ENCODE measurements around the gene TRIM45.
A peak's percentile ranks its signal among the peaks of the same experiment; 100 is the strongest.

Gene TRIM45

DNA sequence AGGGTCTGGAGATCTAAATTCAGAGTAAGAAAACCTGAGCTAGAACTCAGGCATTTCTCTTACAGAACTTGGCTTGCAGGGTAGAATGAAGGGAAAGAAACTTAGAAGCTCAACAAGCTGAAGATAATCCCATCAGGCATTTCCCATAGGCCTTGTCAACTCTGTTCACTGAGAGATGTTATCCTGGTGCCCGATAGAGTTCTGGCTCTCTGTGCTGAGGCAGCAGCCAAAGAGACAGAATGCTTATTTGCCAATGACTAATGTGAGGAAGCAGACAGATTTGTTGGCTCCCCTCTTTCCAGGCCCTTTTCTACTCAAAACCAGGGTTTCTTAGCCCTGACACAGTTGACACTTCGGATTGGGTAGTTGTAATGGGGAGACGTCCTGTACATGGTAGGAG, 22.3 kb upstream of the TRIM45 start:
- Mint-ChIP-seq H3K27ac (no peak overlapping the region), H3K9me3 (no peaks in the 10 kb centered on the region), H3K27me3 (peaks cover 12% of the 10 kb centered on the region), H3K4me3 (no peak overlapping the region), H3K36me3 (ENCODE audit: low read depth) (no peaks in the 10 kb centered on the region), H3K4me1 (ENCODE audit: low read depth) (no peaks in the 10 kb centered on the region)
- DNase-seq: no peak

DNA sequence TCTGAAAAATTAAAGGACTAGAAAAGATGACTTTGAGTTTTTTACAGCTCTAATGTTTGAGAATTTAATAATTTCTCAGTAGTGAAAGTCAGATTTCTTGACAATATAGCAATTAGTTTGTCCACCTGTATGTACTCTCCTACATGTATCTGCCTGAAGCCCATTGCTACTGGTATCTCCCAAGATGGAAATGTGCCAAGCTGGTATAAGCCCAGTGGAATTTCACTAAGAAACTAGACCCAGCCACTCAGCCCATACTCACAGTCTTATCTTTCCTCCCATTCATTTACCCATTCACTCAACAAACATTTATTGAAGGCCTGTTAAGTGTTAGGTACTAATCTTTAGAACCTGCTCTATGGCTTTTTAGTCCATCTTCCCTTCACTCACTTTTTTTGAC, 21.6 kb upstream of the TRIM45 start:
- no peak overlapping the region for H3K4me3 Mint-ChIP-seq

DNA sequence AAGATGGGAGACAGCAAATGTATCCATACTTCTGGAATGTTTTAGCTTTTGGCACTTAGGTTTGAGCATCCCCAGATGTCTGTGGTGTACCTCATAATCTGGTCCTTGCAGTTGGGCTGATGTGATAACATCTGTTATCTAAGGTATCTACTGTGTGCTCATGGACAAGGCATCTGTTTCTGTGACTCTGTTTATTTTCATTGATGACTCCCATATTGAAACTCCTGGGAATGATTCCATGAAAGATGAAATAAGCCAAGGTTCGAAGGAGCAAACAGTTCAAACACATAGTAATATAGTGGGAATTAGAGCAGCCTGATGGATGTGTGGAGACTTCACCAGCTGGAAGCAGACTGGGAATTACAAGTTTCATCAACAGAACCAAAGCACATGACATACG, 20.7 kb upstream of the TRIM45 start:
- Mint-ChIP-seq H3K4me3 (no peak overlapping the region), H3K27ac (no peak overlapping the region), H3K27me3 (peaks cover 12% of the 10 kb centered on the region), H3K4me1 (ENCODE audit: low read depth) (no peaks in the 10 kb centered on the region), H3K36me3 (ENCODE audit: low read depth) (no peaks in the 10 kb centered on the region), H3K9me3 (no peaks in the 10 kb centered on the region)
- DNase-seq: no peak

More for the DNA sequence above, 21.6 kb upstream of the TRIM45 start:
- no peak for DNase-seq
- Mint-ChIP-seq H3K9me3 (no peaks in the 10 kb centered on the region), H3K27ac (no peak overlapping the region), H3K27me3 (peaks cover 12% of the 10 kb centered on the region), H3K36me3 (ENCODE audit: low read depth) (no peaks in the 10 kb centered on the region), H3K4me1 (ENCODE audit: low read depth) (no peaks in the 10 kb centered on the region)

DNA sequence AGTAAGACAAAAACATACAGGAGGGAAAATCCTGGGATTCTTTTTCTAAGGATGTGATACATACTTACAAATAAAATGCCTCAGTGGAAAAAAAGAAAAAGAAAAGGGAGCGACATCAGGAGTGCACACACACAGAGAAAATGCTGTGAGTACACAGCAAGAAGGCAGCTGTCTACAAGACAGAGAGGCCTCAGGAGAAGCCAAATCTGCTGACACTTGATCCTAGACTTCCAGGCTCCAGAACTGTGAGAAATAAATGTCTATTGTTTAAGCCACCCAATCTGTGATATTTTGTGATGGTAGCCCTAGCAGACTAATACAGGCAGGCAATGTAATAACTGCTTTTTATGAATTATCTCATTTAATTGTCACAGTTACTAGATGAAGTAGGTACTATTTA, 17.0 kb upstream of the TRIM45 start:
- H3K27ac Mint-ChIP-seq: no peak overlapping the region
- no peaks in the 10 kb centered on the region for H3K9me3 Mint-ChIP-seq

GRCh38 chr1:117138106-117138505, 16.6 kb upstream of the TRIM45 start:
- H3K4me1 Mint-ChIP-seq (ENCODE audit: low read depth): no peaks in the 10 kb centered on the region
- no peaks in the 10 kb centered on the region for H3K36me3 Mint-ChIP-seq (ENCODE audit: low read depth)
- peaks cover 6% of the 10 kb centered on the region for H3K27me3 Mint-ChIP-seq
- H3K4me3 Mint-ChIP-seq: no peak overlapping the region
- H3K9me3 Mint-ChIP-seq: no peaks in the 10 kb centered on the region
- no peak for DNase-seq
- H3K27ac Mint-ChIP-seq: no peak overlapping the region

More for the DNA sequence above, 17.0 kb upstream of the TRIM45 start:
- H3K4me1 Mint-ChIP-seq (ENCODE audit: low read depth): no peaks in the 10 kb centered on the region
- H3K36me3 Mint-ChIP-seq (ENCODE audit: low read depth): no peaks in the 10 kb centered on the region
- no peak for DNase-seq
- no peak overlapping the region for H3K4me3 Mint-ChIP-seq
- peaks cover 6% of the 10 kb centered on the region for H3K27me3 Mint-ChIP-seq

DNA sequence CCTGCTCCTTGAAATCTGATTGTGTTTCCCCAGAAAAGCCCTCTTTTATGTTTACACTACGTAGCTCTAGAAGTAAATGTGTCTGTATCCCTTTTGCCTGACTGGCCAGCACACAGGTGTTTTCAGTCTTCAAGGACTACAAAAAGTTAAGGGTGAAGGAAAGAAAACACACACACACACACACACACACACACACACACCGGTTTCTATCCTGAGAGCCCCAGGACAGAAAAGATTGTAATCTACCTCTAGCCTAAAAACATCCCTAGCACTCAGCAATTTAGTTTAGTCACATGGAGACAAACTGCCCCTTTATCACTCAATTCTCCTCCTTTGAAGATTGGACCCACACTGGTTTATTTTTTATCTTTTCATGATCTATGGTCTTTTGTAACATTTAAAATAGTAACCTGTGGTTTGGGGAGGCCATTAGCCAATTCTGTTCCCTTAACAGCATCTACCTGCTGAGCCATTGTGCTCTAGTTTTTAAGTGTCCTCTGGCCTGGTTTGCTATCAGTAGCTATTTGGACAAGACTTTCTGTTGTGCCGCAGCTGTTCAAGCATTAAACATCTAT, 15.8 kb upstream of the TRIM45 start:
- Mint-ChIP-seq H3K9me3 (no peaks in the 10 kb centered on the region), H3K36me3 (ENCODE audit: low read depth) (no peaks in the 10 kb centered on the region), H3K27ac (no peak overlapping the region), H3K27me3 (peaks cover 6% of the 10 kb centered on the region), H3K4me3 (no peak overlapping the region), H3K4me1 (ENCODE audit: low read depth) (no peaks in the 10 kb centered on the region)
- DNase-seq: no peak

DNA sequence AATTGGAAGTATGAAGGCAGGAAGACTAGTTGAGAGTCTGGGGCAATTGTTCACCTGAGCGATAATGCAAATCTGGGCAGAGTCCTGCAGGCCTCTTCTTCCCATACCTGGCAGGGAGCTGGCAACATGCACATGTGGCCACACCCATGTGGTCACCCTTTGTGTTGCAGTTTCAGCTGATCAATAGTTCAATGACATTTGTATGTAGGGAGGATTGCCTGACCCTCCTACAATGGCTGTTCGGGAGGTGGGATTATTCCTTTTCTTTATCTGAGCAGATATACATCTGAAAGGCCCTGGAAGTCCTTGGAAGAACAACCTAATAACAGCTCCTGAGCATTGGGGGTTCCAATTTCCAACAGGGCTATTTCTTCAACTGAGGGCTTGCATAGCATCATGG, 15.2 kb upstream of the TRIM45 start:
- no peak overlapping the region for H3K27ac Mint-ChIP-seq
- H3K9me3 Mint-ChIP-seq: no peaks in the 10 kb centered on the region
- H3K36me3 Mint-ChIP-seq (ENCODE audit: low read depth): no peaks in the 10 kb centered on the region
- no peak for DNase-seq
- H3K27me3 Mint-ChIP-seq: peaks cover 6% of the 10 kb centered on the region
- no peak overlapping the region for H3K4me3 Mint-ChIP-seq
- no peaks in the 10 kb centered on the region for H3K4me1 Mint-ChIP-seq (ENCODE audit: low read depth)

GRCh38 chr1:117135329-117135728, 13.8 kb upstream of the TRIM45 start:
- Mint-ChIP-seq H3K9me3 (no peaks in the 10 kb centered on the region), H3K27ac (no peak overlapping the region), H3K36me3 (ENCODE audit: low read depth) (no peaks in the 10 kb centered on the region), H3K27me3 (peaks cover 6% of the 10 kb centered on the region), H3K4me1 (ENCODE audit: low read depth) (no peaks in the 10 kb centered on the region), H3K4me3 (no peak overlapping the region)
- DNase-seq: no peak

DNA sequence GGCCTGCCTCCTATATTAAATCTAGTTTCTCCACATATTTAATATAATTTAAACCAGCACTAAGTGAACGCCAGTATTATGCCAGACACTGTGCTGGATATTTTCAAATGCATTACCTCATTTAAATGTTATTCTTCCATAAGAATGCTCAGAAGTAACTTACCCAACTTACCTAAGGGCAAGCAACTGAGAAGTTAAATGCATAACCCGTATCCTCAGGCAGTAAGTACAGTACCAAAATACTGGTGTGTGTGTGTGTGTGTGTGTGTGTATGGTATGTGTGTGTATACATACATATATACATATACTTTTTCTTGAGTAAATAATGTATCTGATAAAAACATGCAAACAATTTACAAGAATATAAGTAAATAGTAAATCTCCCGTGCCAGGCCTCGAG, 9.0 kb upstream of the TRIM45 start:
- no peak for DNase-seq
- no peaks in the 10 kb centered on the region for H3K4me1 Mint-ChIP-seq (ENCODE audit: low read depth)
- H3K27me3 Mint-ChIP-seq: peaks cover 9% of the 10 kb centered on the region
- no peaks in the 10 kb centered on the region for H3K36me3 Mint-ChIP-seq (ENCODE audit: low read depth)
- H3K9me3 Mint-ChIP-seq: no peaks in the 10 kb centered on the region
- H3K4me3 Mint-ChIP-seq: no peak overlapping the region
- H3K27ac Mint-ChIP-seq: no peak overlapping the region

DNA sequence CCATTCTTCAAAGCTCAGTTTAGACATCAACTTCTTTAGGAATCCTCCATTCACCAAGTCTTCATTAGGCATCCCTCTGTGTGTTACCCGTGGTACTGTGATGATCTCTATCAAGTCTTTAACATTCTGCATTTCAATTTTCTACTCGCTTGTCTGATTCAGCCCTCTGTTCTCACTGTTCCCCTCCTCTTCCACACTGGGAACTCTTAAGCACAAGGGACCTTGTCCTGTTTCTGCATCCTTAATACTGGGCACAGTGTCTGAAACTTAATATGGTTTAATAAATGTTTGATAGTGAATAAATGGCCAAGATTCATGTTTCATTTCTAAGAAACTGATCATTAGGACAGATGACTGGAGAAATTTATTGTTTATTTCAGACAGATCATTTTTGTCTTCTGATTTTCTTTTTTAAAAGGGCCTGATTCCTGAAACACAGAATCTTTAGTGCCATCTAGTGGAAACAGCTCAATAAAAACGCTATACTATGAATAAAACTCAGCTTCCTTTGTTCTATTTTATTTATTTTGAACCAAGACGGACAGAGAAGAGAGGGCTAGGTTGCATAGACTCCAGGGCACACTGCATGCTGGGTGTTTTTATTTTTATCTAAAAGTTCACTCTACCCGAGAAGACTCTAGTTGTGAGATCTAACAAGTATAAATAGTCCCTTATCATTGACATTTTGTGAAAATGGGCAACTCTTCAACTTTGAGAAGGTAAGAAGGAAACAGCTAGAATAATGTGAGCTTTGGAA, 7.0 kb upstream of the TRIM45 start:
- Mint-ChIP-seq H3K9me3 (no peaks in the 10 kb centered on the region), H3K27ac (no peak overlapping the region), H3K4me3 (no peak overlapping the region), H3K27me3 (peaks cover 3% of the 10 kb centered on the region), H3K36me3 (ENCODE audit: low read depth) (no peaks in the 10 kb centered on the region), H3K4me1 (ENCODE audit: low read depth) (no peaks in the 10 kb centered on the region)
- no peak for DNase-seq

GRCh38 chr1:117127795-117128194, 6.2 kb upstream of the TRIM45 start:
- Mint-ChIP-seq H3K36me3 (ENCODE audit: low read depth) (no peaks in the 10 kb centered on the region), H3K4me3 (no peak overlapping the region), H3K27ac (no peak overlapping the region), H3K9me3 (no peaks in the 10 kb centered on the region), H3K27me3 (peaks cover 6% of the 10 kb centered on the region), H3K4me1 (ENCODE audit: low read depth) (no peaks in the 10 kb centered on the region)
- no peak for DNase-seq

- H3K4me3 Mint-ChIP-seq: no peak overlapping the region
- no peaks in the 10 kb centered on the region for H3K36me3 Mint-ChIP-seq (ENCODE audit: low read depth)
- no peak for DNase-seq
- peaks cover 16% of the 10 kb centered on the region for H3K27me3 Mint-ChIP-seq
- H3K9me3 Mint-ChIP-seq: no peaks in the 10 kb centered on the region
- no peak overlapping the region for H3K27ac Mint-ChIP-seq
- peaks cover 13% of the 10 kb centered on the region for H3K4me1 Mint-ChIP-seq (ENCODE audit: low read depth)
Observed at GRCh38 chr1:117124661-117125060, 3.1 kb upstream of the TRIM45 start.

GRCh38 chr1:117123274-117123673, 1.7 kb upstream of the TRIM45 start:
- Mint-ChIP-seq H3K4me3 (no peak overlapping the region), H3K27me3 (peaks cover 16% of the 10 kb centered on the region), H3K4me1 (ENCODE audit: low read depth) (peaks cover 13% of the 10 kb centered on the region), H3K27ac (no peak overlapping the region), H3K36me3 (ENCODE audit: low read depth) (no peaks in the 10 kb centered on the region), H3K9me3 (no peaks in the 10 kb centered on the region)
- no peak for DNase-seq

DNA sequence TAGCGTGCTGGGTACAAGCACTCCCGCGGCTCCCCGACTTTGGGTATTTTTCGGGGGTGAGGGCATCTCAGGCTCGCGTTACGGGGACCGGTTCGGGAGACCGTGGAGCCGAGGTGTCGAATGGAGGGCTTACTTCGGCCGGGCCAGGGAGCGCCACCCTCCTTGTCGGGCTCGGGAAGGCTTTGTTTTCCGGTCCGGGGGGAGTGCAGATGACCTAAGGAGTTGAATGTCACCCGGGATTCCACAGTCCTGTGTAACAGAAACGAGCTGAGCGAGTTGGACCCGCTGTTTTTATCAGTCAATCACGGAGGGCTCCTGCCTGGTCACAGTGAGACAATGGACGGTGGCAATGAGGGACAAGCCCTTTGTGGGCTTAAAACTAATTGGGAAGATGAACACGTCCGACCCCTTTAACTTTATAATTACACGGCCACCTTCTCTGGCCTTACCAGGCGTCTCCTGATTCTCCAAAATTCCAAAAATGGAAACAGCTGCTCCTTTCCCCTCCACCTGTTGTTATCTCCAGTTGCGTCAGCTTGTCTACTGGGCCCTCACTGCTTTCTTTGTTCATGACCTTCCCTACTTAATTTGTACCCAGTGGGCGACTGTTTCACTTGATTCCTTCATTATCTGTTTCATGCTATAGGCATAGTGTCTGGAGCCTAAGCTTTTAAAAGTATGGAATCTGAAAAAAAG, 929 bp upstream of the TRIM45 start:
- H3K27ac Mint-ChIP-seq: no peak overlapping the region
- no peak for DNase-seq
- no peaks in the 10 kb centered on the region for H3K36me3 Mint-ChIP-seq (ENCODE audit: low read depth)
- no peaks in the 10 kb centered on the region for H3K9me3 Mint-ChIP-seq
- H3K4me3 Mint-ChIP-seq: peak overlapping the region; percentile 77
- H3K4me1 Mint-ChIP-seq (ENCODE audit: low read depth): peaks cover 13% of the 10 kb centered on the region
- peaks cover 16% of the 10 kb centered on the region for H3K27me3 Mint-ChIP-seq
